Body of pancreas (tissue), 4 donors: ENCODE data around the gene TTC3. TPM values are rescaled to one million over a fixed set of nuclear protein-coding genes. Genes with fewer than 3 reads are reported as not detected.
"Not testable (repeated sequence)": the region's sequence is repeated elsewhere in the genome, so short reads cannot be mapped to it uniquely, and the experiment has no call there.

Source experiments
- ATAC-seq: fragments of 150-250 bp; one replicate; pipeline ENCODE4 v1.9.1; 2016
- DNase-seq, 4 donors: peaks; one replicate each; pipeline ENCODE4 v3.0.0-alpha.2; 2019
- H3K27ac ChIP-seq, 4 donors: fragments of 200-600 bp; sonication (generic); 1 replicate in 3 of 4; 2 replicates in 1 of 4; pipeline versions ENCODE4 v1.5.1 to v1.6.1; 2016 to 2019; ENCODE audit warnings: mild to moderate bottlenecking in 1 of 4, mixed read lengths in 1 of 4, moderate library complexity in 1 of 4
- H3K27me3 ChIP-seq, 2 donors: fragments of 200-600 bp; sonication (generic); one replicate each; pipeline ENCODE4 v1.6.0; 2016; ENCODE audit warnings: mild to moderate bottlenecking in 1 of 2
- H3K36me3 ChIP-seq, 2 donors: fragments of 200-600 bp; sonication (generic); replicated peaks in 1 of 2; 2 replicates each; pipeline ENCODE4 v1.5.1; 2016; ENCODE audit warnings: low read depth in 2 of 2; ENCODE audit not compliant: insufficient read depth in 1 of 2
- H3K4me1 ChIP-seq: fragments of 200-600 bp; sonication (generic); one replicate; pipeline ENCODE4 v1.6.0; 2016
- H3K4me3 ChIP-seq, 2 donors: fragments of 200-600 bp; sonication (generic); 1 replicate in 1 of 2; 2 replicates in 1 of 2; pipeline ENCODE4 v1.5.1; 2016 to 2019
- H3K9me3 ChIP-seq, 3 donors: fragments of 200-600 bp; sonication (generic); 1 replicate in 2 of 3; 2 replicates in 1 of 3; pipeline ENCODE4 v1.5.1; 2016
- POLR2A ChIP-seq, 3 donors: fragments of 450-650 bp; IDR thresholded peaks; one replicate each; pipeline ENCODE4 v1.6.1; 2016; ENCODE audit warnings: antibody characterized with exemption in 3 of 3, mild to moderate bottlenecking in 2 of 3
- WGBS, 2 donors: methylation state at CpG; one replicate each; pipeline ENCODE4 v1.1.5; 2017; 5-methylcytosine and 5-hydroxymethylcytosine counted together
- intact Hi-C: fragments of 100-400 bp; cut with DNase I; formaldehyde crosslinking; loops from one replicate; pipeline ENCODE4 v1.15.1; 2023
- total RNA-seq, 2 donors: library from RNA; depleted of rRNA; stranded (reverse); fragments of >200 nt; gene quantifications; one replicate each; pipeline ENCODE4 v1.1.0, GENCODE V29; 2016
- TF ChIP-seq, protein P1 (sequence below), 7 experiments: fragments of 450-650 bp in 4 of 7; fragments of 200-600 bp in 3 of 7; sonication (generic) in 3 of 7; IDR thresholded peaks; one replicate each; pipeline ENCODE4 v1.5.1; 2016 to 2019; ENCODE audit warnings: antibody characterized with exemption in 7 of 7

Gene TTC3
- total RNA-seq, 2 donors from 2014 or later, result 99.9 to 246 TPM

DNA sequence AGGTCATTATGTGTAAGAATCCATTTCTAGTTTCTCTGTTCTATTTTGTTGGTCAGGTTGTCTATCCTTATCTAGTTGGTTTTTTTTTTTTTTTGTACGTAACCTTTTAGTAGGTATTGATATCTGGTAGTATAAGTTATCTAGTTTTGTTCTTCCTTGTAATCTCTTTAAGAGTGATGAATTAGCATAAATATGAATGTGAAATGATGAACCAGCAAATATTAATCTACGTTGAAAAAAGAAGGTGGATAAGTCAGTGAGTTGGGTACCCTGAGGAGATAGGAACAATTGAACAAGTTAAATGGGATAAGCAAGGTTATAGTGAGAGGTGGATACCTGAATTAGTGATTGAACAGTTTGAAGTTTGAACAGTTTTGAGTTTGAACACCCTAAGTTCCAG, 33.9 kb downstream of the TTC3 start:
- TF ChIP-seq POLR2A (IDR thresholded peaks at IDR 0.05), result no peak
- TF ChIP-seq, protein P1, sequence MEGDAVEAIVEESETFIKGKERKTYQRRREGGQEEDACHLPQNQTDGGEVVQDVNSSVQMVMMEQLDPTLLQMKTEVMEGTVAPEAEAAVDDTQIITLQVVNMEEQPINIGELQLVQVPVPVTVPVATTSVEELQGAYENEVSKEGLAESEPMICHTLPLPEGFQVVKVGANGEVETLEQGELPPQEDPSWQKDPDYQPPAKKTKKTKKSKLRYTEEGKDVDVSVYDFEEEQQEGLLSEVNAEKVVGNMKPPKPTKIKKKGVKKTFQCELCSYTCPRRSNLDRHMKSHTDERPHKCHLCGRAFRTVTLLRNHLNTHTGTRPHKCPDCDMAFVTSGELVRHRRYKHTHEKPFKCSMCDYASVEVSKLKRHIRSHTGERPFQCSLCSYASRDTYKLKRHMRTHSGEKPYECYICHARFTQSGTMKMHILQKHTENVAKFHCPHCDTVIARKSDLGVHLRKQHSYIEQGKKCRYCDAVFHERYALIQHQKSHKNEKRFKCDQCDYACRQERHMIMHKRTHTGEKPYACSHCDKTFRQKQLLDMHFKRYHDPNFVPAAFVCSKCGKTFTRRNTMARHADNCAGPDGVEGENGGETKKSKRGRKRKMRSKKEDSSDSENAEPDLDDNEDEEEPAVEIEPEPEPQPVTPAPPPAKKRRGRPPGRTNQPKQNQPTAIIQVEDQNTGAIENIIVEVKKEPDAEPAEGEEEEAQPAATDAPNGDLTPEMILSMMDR (IDR thresholded peaks at IDR 0.05), result no peak
- Histone ChIP-seq H3K36me3 (peaks cover 0 to 2% of the 10 kb centered on the region in 2 donors), H3K27ac (no peak overlapping the region), H3K27me3 (no peaks in the 10 kb centered on the region), H3K9me3 (no peaks in the 10 kb centered on the region), H3K4me1 (no peaks in the 10 kb centered on the region), H3K4me3 (no peak overlapping the region)
- DNase-seq (no peak), ATAC-seq (no peak)
- WGBS, 2 donors, result 89 to 96% methylated on average over 2 of the region's 2 CpGs
- intact Hi-C loops, result no loop called here

DNA sequence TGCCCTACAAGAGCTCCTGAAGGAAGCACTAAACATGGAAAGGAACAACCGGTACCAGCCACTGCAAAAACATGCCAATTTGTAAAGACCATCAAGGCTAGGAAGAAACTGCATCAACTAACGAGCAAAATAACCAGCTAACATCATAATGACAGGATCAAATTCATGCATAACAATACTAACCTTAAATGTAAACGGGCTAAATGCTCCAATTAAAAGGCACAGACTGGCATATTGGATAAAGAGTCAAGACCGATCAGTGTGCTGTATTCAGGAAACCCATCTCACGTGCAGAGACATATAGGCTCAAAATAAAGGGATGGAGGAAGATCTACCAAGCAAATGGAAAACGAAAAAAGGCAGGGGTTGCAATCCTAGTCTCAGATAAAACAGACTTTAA, 38.0 kb downstream of the TTC3 start:
- H3K27me3 ChIP-seq, intact Hi-C loops: not testable (repeated sequence)
- WGBS, 2 donors, result 90 to 97% methylated on average over 6 of the region's 6 CpGs

DNA sequence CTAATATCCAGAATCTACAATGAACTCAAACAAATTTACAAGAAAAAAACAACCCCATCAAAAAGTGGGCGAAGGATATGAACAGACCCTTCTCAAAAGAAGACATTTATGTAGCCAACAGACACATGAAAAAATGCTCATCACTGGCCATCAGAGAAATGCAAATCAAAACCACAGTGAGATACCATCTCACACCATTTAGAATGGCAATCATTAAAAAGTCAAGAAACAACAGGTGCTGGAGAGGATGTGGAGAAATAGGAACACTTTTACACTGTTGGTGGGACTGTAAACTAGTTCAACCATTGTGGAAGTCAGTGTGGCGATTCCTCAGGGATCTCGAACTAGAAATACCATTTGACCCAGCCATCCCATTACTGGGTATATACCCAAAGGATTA, 41.2 kb downstream of the TTC3 start:
- H3K9me3 ChIP-seq, intact Hi-C loops, ATAC-seq, H3K27ac ChIP-seq, H3K4me3 ChIP-seq, DNase-seq, H3K36me3 ChIP-seq, H3K27me3 ChIP-seq: not testable (repeated sequence)
- H3K4me1 ChIP-seq, result peaks cover 10% of the 10 kb centered on the region
- WGBS, 2 donors, result 93 to 100% methylated on average over 1 of the region's 3 CpGs

More for the DNA sequence above, 38.0 kb downstream of the TTC3 start:
- ATAC-seq, H3K36me3 ChIP-seq, H3K4me3 ChIP-seq, H3K9me3 ChIP-seq, DNase-seq, H3K4me1 ChIP-seq, H3K27ac ChIP-seq: not testable (repeated sequence)

DNA sequence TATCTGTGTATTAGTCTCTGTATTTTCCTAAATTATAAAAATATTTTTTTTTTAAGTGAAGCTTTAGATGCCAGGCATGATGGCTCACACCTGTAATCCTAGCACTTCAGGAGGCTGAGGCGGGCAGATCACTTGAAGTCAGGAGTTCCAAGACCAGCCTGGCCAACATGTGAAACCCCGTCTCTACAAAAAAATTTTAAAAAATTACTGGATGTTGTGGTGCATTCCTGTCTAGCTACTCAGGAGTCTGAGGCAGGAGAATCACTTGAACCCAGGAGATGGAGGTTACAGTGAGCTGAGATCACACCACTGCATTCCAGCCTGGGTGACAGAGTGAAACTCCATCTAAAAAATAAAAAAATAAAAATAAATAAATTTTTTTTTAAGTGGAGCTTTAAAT, 43.4 kb downstream of the TTC3 start:
- H3K4me3 ChIP-seq, H3K36me3 ChIP-seq, H3K9me3 ChIP-seq, DNase-seq, H3K27me3 ChIP-seq, ATAC-seq, H3K27ac ChIP-seq, intact Hi-C loops: not testable (repeated sequence)
- H3K4me1 ChIP-seq, result peaks cover 10% of the 10 kb centered on the region
- 87 to 95% methylated on average over 2 of the region's 2 CpGs for WGBS, 2 donors

DNA sequence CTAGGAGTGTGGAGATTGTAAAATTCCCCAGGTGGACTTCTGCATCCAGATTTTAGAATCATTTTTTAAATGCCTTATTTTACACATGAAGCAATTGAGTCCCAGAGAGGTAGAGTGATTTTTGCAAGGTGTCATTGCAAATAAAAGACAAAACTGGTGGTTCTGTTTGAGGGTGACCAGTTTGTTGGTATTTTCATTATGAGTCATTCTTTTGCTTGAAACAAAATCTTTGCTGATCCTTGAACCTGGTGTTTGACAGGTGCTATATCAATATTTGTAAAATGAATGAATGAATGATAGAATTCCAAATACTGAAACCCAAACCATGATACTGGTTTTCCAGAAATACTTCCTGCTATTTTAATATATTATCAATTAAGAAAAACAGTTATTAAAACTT, 44.1 kb downstream of the TTC3 start:
- no peaks in the 10 kb centered on the region for H3K9me3 ChIP-seq
- TF ChIP-seq, protein P1 (IDR thresholded peaks at IDR 0.05), result no peak
- TF ChIP-seq POLR2A (IDR thresholded peaks at IDR 0.05), result no peak
- no peak for ATAC-seq

DNA sequence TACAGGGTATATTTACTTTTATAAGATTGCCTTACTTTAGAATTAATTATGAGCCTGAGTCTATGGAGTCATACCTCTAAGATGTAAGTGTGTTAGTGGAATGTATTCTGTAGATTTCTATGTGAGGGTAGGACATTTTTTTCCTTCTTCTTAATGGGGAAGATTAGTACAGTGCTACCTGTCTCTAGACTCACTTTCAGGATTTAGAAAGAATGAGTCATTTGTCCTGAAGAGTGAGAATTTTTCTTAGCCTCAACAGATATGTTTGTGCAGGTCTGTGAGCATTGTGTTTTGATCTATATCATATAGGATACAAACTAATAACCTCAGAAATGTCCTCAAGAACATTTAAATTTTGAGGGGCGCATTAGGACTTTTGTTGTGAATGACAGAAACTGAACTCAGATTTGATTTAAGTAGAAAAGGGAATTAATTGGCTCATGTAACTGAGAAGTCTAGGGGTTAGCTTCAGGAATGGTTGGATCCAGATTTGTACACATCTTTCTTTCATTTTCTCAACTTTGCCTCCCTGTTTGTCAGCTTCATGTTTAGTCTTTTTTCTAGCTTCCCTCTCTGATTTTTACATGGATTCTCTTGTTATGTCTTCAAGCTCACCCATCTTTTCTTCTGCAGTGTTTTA, 45.3 kb downstream of the TTC3 start:
- Histone ChIP-seq H3K36me3 (peaks cover 0 to 2% of the 10 kb centered on the region in 2 donors), H3K9me3 (no peaks in the 10 kb centered on the region), H3K27me3 (no peaks in the 10 kb centered on the region), H3K27ac (no peak overlapping the region), H3K4me3 (no peak overlapping the region), H3K4me1 (peaks cover 10% of the 10 kb centered on the region)
- intact Hi-C loops, result no loop called here
- TF ChIP-seq, protein P1 (IDR thresholded peaks at IDR 0.05), result no peak
- no peak for TF ChIP-seq POLR2A (IDR thresholded peaks at IDR 0.05)
- DNase-seq (no peak), ATAC-seq (no peak)
- 52 to 100% methylated on average over 1 of the region's 1 CpG for WGBS, 2 donors

More for the DNA sequence above, 44.1 kb downstream of the TTC3 start:
- no peaks in the 10 kb centered on the region for H3K36me3 ChIP-seq
- peaks cover 10% of the 10 kb centered on the region for H3K4me1 ChIP-seq
- DNase-seq, result no peak
- H3K4me3 ChIP-seq, result no peak overlapping the region
- H3K27me3 ChIP-seq, result no peaks in the 10 kb centered on the region
- intact Hi-C loops, result no loop called here
- no peak overlapping the region for H3K27ac ChIP-seq
